ENCODE results near the gene DLG1. TPM values are rescaled to one million over a fixed set of nuclear protein-coding genes. Genes with fewer than 3 reads are reported as not detected.
"Not testable (repeated sequence)": the region's sequence is repeated elsewhere in the genome, so short reads cannot be mapped to it uniquely, and the experiment has no call there.

The DLG1 gene
- total and polyA plus RNA-seq, 12 donors = 20.7 to 97.4 (median 54.0) TPM

DNA sequence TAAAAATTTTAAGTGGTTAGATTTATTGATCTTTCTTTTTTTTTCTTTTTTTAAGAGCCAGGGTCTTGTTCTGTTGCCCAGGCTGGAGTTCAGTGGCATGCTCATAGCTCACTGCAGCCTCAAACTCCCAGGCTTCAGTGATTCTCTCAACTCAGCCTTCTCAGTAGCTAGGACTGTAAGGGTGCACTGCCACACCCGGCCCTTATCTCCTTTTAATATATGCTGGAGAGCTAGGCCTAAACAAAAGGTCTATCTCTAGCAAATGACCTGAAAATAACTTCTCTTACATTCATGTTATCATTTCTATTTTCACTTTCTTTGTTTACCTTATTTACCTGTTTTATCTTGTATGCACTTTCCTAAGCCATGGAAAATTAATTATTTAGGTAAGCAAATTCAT is 233.6 kb downstream of the DLG1 start:
- Histone ChIP-seq H3K36me3 (peaks cover 0 to 72% (median 23%) of the 10 kb centered on the region in 9 donors), H3K4me1 (no peaks in the 10 kb centered on the region), H3K9me3 (no peaks in the 10 kb centered on the region), H3K27ac (no peak overlapping the region), H3K4me3 (no peak overlapping the region), H3K27me3 (no peaks in the 10 kb centered on the region)
- ATAC-seq (no peak), DNase-seq (no peak)
- intact Hi-C loops (cut with DNase I) = loop anchor here in 1 of 10 donors (10.0 kb wide), 1 partner anchor 120 kb away; no protein-coding TSS in a partner anchor
- TF ChIP-seq, protein P1, sequence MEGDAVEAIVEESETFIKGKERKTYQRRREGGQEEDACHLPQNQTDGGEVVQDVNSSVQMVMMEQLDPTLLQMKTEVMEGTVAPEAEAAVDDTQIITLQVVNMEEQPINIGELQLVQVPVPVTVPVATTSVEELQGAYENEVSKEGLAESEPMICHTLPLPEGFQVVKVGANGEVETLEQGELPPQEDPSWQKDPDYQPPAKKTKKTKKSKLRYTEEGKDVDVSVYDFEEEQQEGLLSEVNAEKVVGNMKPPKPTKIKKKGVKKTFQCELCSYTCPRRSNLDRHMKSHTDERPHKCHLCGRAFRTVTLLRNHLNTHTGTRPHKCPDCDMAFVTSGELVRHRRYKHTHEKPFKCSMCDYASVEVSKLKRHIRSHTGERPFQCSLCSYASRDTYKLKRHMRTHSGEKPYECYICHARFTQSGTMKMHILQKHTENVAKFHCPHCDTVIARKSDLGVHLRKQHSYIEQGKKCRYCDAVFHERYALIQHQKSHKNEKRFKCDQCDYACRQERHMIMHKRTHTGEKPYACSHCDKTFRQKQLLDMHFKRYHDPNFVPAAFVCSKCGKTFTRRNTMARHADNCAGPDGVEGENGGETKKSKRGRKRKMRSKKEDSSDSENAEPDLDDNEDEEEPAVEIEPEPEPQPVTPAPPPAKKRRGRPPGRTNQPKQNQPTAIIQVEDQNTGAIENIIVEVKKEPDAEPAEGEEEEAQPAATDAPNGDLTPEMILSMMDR (IDR thresholded peaks at IDR 0.05) = no peak
- 92 to 94% methylated on average over 1 of the region's 1 CpG for WGBS, 2 donors

DNA sequence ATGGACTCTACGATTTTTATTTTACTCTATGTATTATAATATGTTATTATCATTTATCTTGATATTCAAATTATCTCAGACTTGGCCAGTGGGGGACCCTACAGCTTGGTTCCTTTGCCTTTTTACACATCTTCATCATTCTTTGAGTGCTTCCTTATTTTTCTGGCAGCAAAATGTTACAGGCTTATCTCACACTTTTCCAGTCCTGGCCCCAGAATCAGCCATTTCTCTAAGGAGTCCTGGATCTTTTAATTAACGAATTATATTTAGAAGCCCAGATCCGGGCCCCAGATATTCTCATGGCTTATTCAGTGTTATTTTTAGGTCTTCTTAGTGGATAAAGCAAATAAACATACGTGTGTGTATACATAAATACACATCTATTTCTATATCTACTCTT is 236.0 kb downstream of the DLG1 start:
- Histone ChIP-seq H3K36me3 (peaks cover 0 to 95% (median 45%) of the 10 kb centered on the region in 9 donors), H3K27ac (no peak overlapping the region), H3K4me1 (no peaks in the 10 kb centered on the region), H3K4me3 (no peak overlapping the region), H3K9me3 (no peaks in the 10 kb centered on the region), H3K27me3 (no peaks in the 10 kb centered on the region)
- TF ChIP-seq, protein P1 (IDR thresholded peaks at IDR 0.05) = no peak
- intact Hi-C loops (cut with DNase I) = loop anchor here in 1 of 10 donors (10.0 kb wide), 1 partner anchor 122 kb away; no protein-coding TSS in a partner anchor
- 62 to 65% methylated on average over 4 of the region's 4 CpGs for WGBS, 2 donors
- DNase-seq (no peak), ATAC-seq (no peak)

DNA sequence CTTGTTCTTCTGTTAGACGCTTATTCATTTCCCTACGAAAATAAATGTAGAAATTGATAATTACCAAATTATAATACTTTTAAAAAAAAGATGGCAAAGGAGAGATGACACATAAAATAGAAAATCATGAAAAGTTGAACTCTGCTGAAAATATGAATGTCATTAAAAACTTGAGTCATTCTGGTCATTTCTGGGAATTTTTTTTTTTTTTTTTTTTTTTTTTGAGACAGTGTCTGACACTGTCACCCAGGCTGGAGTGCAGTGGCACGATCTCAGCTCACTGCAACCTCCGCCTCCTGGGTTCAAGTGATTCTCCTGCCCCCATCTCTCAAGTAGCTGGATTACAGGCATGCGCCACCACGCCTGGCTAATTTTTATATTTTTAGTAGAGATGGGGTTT is 246.8 kb downstream of the DLG1 start:
- not testable (repeated sequence) for H3K4me1 ChIP-seq
- peaks cover 0 to 98% (median 18%) of the 10 kb centered on the region in 9 donors for H3K36me3 ChIP-seq

DNA sequence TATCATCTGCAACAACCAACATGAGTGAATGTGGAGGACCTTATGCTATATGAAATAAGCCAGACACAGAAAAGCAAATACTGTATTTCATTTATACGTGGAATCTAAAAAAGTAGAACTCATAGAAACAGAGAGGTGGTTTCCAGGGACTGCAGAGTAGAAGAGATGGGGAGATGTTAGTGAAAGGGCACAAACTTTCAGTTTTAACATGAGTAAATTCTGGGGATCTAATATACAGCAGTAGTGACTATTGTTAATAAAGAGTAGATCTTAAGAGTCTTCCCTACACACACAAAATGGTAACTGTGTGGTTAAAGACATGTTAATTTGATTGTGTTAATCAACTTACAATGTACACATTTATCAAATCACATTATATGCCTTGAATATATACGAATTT is 247.9 kb downstream of the DLG1 start:
- H3K27me3 ChIP-seq = no peaks in the 10 kb centered on the region
- no peak for DNase-seq
- peaks cover 0 to 4% (median 0%) of the 10 kb centered on the region in 11 donors for H3K9me3 ChIP-seq
- WGBS, 2 donors = 94 to 96% methylated on average over 2 of the region's 2 CpGs
- H3K4me3 ChIP-seq = no peak overlapping the region
- intact Hi-C loops (cut with DNase I) = no loop called here
- H3K27ac ChIP-seq = no peak overlapping the region
- TF ChIP-seq, protein P1 (IDR thresholded peaks at IDR 0.05) = no peak
- H3K36me3 ChIP-seq = peaks cover 0 to 98% (median 18%) of the 10 kb centered on the region in 9 donors
- no peaks in the 10 kb centered on the region for H3K4me1 ChIP-seq
- no peak for ATAC-seq

More for the DNA sequence above, 246.8 kb downstream of the DLG1 start:
- H3K9me3 ChIP-seq; H3K27ac ChIP-seq; DNase-seq; H3K4me3 ChIP-seq; H3K27me3 ChIP-seq; ATAC-seq; intact Hi-C loops (cut with DNase I): not testable (repeated sequence)
- WGBS, 2 donors = 97 to 100% methylated on average over 6 of the region's 6 CpGs

DNA sequence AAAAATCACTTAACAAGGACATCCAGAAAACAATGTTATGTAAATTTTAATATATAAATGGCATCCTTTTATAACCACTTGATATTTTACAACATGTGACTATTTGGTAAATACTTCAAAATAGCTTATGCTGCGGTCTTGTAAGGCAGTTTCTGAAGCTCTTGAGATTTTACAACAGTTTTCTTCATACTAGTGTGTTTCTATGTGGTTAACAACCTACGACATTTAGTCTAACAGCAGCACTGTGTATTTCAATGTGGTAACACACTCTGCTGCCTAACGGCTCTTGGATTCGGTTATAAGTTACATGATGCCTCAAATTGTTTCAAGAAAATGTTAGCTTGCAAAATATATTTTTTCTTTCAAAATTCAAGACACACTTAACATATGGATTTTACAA is 255.9 kb downstream of the DLG1 start:
- Histone ChIP-seq H3K27ac (no peak overlapping the region), H3K27me3 (no peaks in the 10 kb centered on the region), H3K4me3 (no peak overlapping the region), H3K4me1 (peaks cover 0 to 8% (median 0%) of the 10 kb centered on the region in 9 donors), H3K36me3 (peaks cover 0 to 52% (median 15%) of the 10 kb centered on the region in 9 donors), H3K9me3 (no peaks in the 10 kb centered on the region)
- 97% methylated on average over 4 of the region's 4 CpGs for WGBS, 2 donors
- ATAC-seq = no peak
- TF ChIP-seq, protein P1 (IDR thresholded peaks at IDR 0.05) = no peak
- intact Hi-C loops (cut with DNase I) = no loop called here
- DNase-seq = no peak

All from heart right ventricle (tissue), 16 donors.